ENCODE data around the gene CACNA1S. TPM values are rescaled to one million over a fixed set of nuclear protein-coding genes. Genes with fewer than 3 reads are reported as not detected.

Gene CACNA1S
- total and polyA plus RNA-seq, 2 donors = 0.05 to 0.09 TPM

DNA sequence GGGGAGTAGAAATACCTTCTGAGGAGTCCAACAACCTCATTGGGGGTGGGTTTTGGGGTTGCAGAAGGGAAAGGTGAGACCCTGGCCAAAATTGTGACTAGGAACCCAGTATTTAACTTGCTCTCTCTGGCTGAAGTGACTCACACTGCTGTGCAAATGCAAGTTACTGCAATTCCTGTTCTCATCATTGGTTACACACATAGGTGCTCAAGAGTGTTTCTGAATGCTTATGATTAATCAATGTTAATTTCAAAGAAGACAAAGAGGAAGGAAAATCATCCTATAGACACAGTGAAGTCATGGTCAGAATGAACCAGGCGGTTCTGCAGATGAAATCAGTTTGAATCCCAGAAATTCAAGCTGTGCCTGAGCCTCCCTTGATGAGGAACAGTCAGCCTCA is 11.6 kb upstream of the CACNA1S start:
- H3K27me3 ChIP-seq (ENCODE audit: control insufficient read depth in 2 of 2, insufficient read depth in 1 of 2, low read length in 1 of 2) = peaks cover 0 to 27% of the 10 kb centered on the region in 2 donors
- H3K4me3 ChIP-seq (ENCODE audit: low read length in 2 of 2) = no peak overlapping the region
- peaks cover 0 to 7% of the 10 kb centered on the region in 2 donors for H3K4me1 ChIP-seq (ENCODE audit: control insufficient read depth in 2 of 2, insufficient read depth in 2 of 2, low read length in 2 of 2)
- H3K27ac ChIP-seq (ENCODE audit: low read depth in 1 of 2, low read length in 1 of 2) = no peak overlapping the region
- no peak for DNase-seq (ENCODE audit: low read depth in 6 of 9, low spot score in 9 of 9)
- H3K36me3 ChIP-seq (ENCODE audit: control insufficient read depth in 2 of 2, insufficient read depth in 2 of 2, low read length in 1 of 2) = no peaks in the 10 kb centered on the region
- H3K9me3 ChIP-seq (ENCODE audit: control insufficient read depth in 2 of 2, insufficient read depth in 1 of 2, low read length in 1 of 2) = no peaks in the 10 kb centered on the region
- 98% methylated on average over 1 of the region's 1 CpG for WGBS

DNA sequence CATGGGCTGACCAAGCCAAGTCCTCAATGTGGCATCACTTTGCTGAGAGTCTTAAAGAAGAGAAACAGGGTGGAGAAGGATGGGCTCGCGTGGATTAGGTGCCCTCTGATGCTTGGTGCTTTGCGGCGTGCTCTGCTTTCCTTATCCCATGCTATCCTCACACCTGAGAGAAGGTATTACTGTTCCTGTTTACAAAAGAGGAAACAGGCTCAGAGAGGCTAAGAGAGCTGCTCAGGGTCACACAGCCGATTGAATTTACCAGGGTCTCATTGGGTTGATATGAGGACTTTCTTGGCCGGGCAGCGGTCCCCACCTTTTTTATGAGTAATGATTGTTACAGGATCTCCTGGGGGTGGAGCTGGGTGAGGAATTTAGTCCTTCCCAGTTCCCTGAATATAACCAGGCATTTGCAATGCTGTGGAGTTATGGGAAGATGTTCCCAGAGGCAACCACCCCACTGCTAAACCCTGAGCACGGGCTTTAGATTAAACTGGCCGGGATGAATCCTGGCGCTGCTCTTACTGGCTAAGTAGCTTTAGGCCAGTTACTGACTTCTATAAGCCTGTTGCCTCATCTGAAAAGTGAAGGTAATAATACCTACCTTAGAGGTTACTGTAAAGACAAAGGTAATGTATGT is 10.2 kb upstream of the CACNA1S start:
- H3K4me3 ChIP-seq (ENCODE audit: low read length in 2 of 2) = no peak overlapping the region
- H3K27ac ChIP-seq (ENCODE audit: low read depth in 1 of 2, low read length in 1 of 2) = no peak overlapping the region
- WGBS = 98% methylated on average over 10 of the region's 10 CpGs
- no peak for DNase-seq (ENCODE audit: low read depth in 6 of 9, low spot score in 9 of 9)
- H3K27me3 ChIP-seq (ENCODE audit: control insufficient read depth in 2 of 2, insufficient read depth in 1 of 2, low read length in 1 of 2) = peaks cover 0 to 36% of the 10 kb centered on the region in 2 donors
- H3K36me3 ChIP-seq (ENCODE audit: control insufficient read depth in 2 of 2, insufficient read depth in 2 of 2, low read length in 1 of 2) = no peaks in the 10 kb centered on the region
- peaks cover 0 to 7% of the 10 kb centered on the region in 2 donors for H3K4me1 ChIP-seq (ENCODE audit: control insufficient read depth in 2 of 2, insufficient read depth in 2 of 2, low read length in 2 of 2)
- H3K9me3 ChIP-seq (ENCODE audit: control insufficient read depth in 2 of 2, insufficient read depth in 1 of 2, low read length in 1 of 2) = no peaks in the 10 kb centered on the region

DNA sequence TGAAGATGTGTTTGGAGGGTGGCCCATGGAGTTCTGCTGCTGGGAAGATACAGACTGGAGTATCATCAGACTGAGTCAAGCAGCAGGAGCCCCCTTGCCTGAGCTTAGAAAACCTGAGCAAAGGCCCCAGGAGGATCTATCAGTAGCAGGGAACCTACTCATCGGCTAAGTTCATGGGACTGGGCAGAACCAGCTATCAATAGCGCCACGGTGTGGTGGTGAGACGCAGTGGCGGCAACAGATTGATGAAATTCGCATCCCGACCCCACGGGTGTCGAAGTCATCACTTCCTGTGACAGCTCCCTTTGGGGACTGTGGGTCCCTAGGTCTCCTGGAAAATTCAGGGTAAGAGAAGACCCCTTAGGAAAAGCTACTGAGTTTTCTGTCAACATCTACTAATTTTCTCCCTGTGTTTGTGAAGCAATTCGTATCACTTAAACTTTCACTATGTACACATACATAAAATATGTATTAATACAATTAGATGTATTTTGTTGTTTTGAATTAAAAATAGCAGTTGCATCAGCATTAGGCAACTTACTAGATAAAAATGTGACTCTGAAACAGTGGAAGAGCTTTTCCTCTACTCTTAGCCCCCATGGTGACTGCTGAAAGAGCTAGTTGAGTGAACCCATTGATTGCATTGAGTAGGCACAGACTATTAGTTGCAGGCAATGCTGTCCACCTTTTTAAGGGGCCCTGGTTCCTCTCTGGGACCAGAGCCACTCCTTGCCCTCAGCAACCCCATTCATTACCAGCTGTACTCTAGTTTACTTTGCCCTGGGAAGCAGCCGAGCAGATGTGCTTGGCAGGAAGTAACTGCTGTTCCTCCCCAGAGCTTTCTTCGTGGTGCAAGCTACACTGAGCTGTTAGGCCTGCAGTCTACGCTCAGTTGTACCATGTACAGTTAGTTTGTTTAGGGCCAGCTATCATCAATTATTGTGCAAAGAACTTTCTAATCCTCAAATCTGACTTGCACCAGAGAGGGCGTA is 7.3 kb upstream of the CACNA1S start:
- Histone ChIP-seq H3K27me3 (ENCODE audit: control insufficient read depth in 2 of 2, insufficient read depth in 1 of 2, low read length in 1 of 2) (peaks cover 8 to 49% of the 10 kb centered on the region in 2 donors), H3K9me3 (ENCODE audit: control insufficient read depth in 2 of 2, insufficient read depth in 1 of 2, low read length in 1 of 2) (no peaks in the 10 kb centered on the region), H3K4me3 (ENCODE audit: low read length in 2 of 2) (no peak overlapping the region), H3K36me3 (ENCODE audit: control insufficient read depth in 2 of 2, insufficient read depth in 2 of 2, low read length in 1 of 2) (no peaks in the 10 kb centered on the region), H3K27ac (ENCODE audit: low read depth in 1 of 2, low read length in 1 of 2) (no peak overlapping the region), H3K4me1 (ENCODE audit: control insufficient read depth in 2 of 2, insufficient read depth in 2 of 2, low read length in 2 of 2) (peaks cover 0 to 9% of the 10 kb centered on the region in 2 donors)
- DNase-seq (ENCODE audit: low read depth in 6 of 9, low spot score in 9 of 9) = peak in 6 of 9 donors; percentile 20 to 51 (median 28)
- 37% methylated on average over 14 of the region's 14 CpGs for WGBS

DNA sequence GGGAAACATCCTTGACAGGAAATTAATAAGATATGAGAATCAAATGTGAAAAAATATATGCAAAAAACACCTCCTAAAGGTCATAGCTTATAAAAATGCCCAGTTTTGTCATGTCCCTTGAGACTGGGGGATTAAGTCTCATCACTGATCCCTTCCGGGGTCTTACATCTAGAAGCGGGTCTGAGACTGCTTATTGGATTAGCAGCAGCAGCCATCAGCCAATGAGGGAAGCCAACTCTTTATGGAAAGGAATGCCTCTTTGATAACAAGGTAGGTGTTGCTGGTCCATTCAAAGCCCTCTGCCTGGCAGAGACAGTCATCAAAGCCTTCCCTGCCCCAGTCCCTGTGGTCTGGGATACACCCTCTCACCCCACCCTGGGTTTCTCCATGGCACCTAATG is 3.9 kb upstream of the CACNA1S start:
- no peaks in the 10 kb centered on the region for H3K9me3 ChIP-seq (ENCODE audit: control insufficient read depth in 2 of 2, insufficient read depth in 1 of 2, low read length in 1 of 2)
- DNase-seq (ENCODE audit: low read depth in 6 of 9, low spot score in 9 of 9) = no peak
- no peak overlapping the region for H3K27ac ChIP-seq (ENCODE audit: low read depth in 1 of 2, low read length in 1 of 2)
- no peaks in the 10 kb centered on the region for H3K36me3 ChIP-seq (ENCODE audit: control insufficient read depth in 2 of 2, insufficient read depth in 2 of 2, low read length in 1 of 2)
- H3K27me3 ChIP-seq (ENCODE audit: control insufficient read depth in 2 of 2, insufficient read depth in 1 of 2, low read length in 1 of 2) = peaks cover 8 to 68% of the 10 kb centered on the region in 2 donors
- H3K4me3 ChIP-seq (ENCODE audit: low read length in 2 of 2) = no peak overlapping the region
- peaks cover 0 to 17% of the 10 kb centered on the region in 2 donors for H3K4me1 ChIP-seq (ENCODE audit: control insufficient read depth in 2 of 2, insufficient read depth in 2 of 2, low read length in 2 of 2)
- WGBS = over 99% methylated on average over 2 of the region's 2 CpGs

DNA sequence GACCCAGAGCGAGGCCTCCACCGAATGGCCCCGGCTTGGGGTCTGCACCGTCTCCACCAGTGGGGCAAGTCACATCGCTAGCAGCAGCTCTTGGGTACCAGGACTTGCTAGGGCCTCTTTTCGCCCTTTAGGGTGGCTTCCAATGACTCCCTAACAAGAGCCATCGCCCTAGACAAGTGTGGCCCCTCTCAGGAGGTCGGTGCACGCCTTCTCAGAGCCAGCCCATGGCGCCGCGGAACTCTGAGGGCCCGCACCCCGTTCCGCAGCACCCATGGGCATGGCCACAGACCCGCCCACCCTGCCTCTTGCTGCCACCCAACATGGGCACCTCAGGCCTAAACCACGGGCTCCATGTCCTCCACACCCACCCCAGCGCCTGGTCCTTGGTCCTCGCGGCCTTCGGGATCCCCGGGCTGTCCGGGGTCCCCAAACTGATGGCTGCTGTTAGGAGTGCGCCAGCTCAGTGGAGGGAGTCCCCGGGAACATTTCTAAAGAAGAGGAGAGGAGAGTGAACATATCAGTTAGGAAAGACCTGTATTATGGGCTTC is 3.2 kb upstream of the CACNA1S start:
- Histone ChIP-seq H3K4me3 (ENCODE audit: low read length in 2 of 2) (no peak overlapping the region), H3K9me3 (ENCODE audit: control insufficient read depth in 2 of 2, insufficient read depth in 1 of 2, low read length in 1 of 2) (no peaks in the 10 kb centered on the region), H3K27me3 (ENCODE audit: control insufficient read depth in 2 of 2, insufficient read depth in 1 of 2, low read length in 1 of 2) (peaks cover 8 to 68% of the 10 kb centered on the region in 2 donors), H3K27ac (ENCODE audit: low read depth in 1 of 2, low read length in 1 of 2) (no peak overlapping the region), H3K4me1 (ENCODE audit: control insufficient read depth in 2 of 2, insufficient read depth in 2 of 2, low read length in 2 of 2) (peaks cover 0 to 17% of the 10 kb centered on the region in 2 donors), H3K36me3 (ENCODE audit: control insufficient read depth in 2 of 2, insufficient read depth in 2 of 2, low read length in 1 of 2) (no peaks in the 10 kb centered on the region)
- 98% methylated on average over 25 of the region's 25 CpGs for WGBS
- DNase-seq (ENCODE audit: low read depth in 6 of 9, low spot score in 9 of 9) = no peak

DNA sequence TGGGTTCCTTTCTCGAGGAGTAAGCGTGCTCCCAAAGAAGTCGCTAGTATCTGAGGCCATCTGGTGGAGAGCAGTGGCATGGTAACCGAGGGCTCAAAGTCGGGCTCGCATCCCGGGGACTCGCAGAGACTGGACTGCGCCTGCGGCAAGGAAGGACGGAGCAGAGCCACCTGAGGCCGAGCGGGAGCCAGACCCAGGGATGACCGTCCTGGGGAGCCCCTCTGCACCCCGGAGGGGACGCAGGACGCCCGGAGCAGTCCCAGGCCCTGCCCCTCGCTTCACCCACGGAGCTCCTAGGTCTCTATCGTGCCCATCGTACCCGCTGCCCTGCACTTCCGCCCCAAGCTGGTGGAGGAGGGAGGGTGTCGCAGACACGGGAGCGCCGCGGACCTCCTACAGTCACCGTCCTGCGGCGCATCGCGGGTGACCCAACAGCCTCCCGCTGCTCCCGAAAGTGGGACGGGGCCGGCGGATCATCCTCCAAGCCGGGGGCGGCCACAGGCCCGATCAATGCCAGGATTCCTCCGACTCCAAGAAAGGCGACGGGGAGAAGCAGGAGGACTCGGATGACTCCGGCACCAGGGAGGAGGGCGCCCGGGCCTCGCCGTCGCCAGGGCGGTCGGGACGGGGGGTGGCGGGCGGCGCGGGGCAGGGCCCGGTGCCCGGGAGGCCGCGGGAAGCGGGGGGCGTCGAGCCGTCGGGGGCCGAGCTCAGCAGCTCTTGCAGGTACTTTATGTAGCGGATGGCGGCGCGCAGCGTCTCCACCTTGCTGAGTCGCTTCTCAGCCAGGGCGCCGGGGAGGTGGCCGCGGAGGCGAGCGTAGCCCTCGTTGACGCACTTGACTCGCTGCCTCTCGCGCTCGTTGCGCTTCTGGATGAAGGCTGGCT is 2.3 kb upstream of the CACNA1S start:
- WGBS = 6% methylated on average over 88 of the region's 88 CpGs
- H3K4me1 ChIP-seq (ENCODE audit: control insufficient read depth in 2 of 2, insufficient read depth in 2 of 2, low read length in 2 of 2) = peaks cover 0 to 10% of the 10 kb centered on the region in 2 donors
- peak; percentile 48 to 84 (median 61) for DNase-seq (ENCODE audit: low read depth in 6 of 9, low spot score in 9 of 9)
- peaks cover 8 to 68% of the 10 kb centered on the region in 2 donors for H3K27me3 ChIP-seq (ENCODE audit: control insufficient read depth in 2 of 2, insufficient read depth in 1 of 2, low read length in 1 of 2)
- H3K4me3 ChIP-seq (ENCODE audit: low read length in 2 of 2) = peak overlapping the region; percentile 47 to 65
- peak overlapping the region in 1 of 2 donors; percentile 75 for H3K27ac ChIP-seq (ENCODE audit: low read depth in 1 of 2, low read length in 1 of 2)
- H3K9me3 ChIP-seq (ENCODE audit: control insufficient read depth in 2 of 2, insufficient read depth in 1 of 2, low read length in 1 of 2) = no peaks in the 10 kb centered on the region
- H3K36me3 ChIP-seq (ENCODE audit: control insufficient read depth in 2 of 2, insufficient read depth in 2 of 2, low read length in 1 of 2) = no peaks in the 10 kb centered on the region

DNA sequence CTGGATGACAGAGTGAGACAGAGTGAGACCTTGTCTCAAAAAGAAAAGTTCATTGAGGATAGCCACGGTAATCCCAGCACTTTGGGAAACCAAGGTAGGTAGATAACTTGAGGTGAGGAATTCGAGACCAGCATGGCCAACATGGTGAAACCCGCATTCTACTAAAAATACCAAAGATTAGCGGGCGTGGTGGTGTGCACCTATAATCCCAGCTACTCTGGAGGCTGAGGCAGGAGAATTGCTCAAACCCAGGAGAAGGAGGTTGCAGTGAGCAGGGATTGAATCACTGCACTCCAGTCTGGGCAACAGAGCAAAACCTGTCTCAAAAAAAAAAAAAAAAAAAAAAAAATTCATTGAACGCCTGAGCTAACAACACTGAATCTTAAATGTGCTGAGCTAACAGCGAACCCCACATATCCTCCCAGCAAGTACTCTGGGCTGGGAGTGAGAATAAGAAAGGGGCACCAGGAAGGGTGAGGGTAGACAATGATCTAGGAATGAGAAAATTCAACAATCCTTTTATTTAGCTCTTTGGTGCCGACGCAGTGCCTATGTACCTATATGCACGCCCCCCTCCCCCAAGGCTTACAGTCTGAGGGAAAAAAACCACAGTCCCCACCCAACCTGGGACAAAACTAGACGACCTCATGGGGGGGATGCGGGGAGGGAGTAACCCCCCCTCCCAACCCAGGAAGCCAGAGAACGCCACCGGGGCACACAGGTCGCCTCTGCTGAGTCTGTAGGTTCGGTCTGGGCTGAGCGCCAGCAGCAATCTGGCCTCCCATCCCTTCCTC is 1.4 kb upstream of the CACNA1S start:
- Histone ChIP-seq H3K36me3 (ENCODE audit: control insufficient read depth in 2 of 2, insufficient read depth in 2 of 2, low read length in 1 of 2) (no peaks in the 10 kb centered on the region), H3K4me1 (ENCODE audit: control insufficient read depth in 2 of 2, insufficient read depth in 2 of 2, low read length in 2 of 2) (peaks cover 0 to 10% of the 10 kb centered on the region in 2 donors), H3K9me3 (ENCODE audit: control insufficient read depth in 2 of 2, insufficient read depth in 1 of 2, low read length in 1 of 2) (no peaks in the 10 kb centered on the region), H3K27ac (ENCODE audit: low read depth in 1 of 2, low read length in 1 of 2) (no peak overlapping the region), H3K27me3 (ENCODE audit: control insufficient read depth in 2 of 2, insufficient read depth in 1 of 2, low read length in 1 of 2) (peaks cover 8 to 63% of the 10 kb centered on the region in 2 donors), H3K4me3 (ENCODE audit: low read length in 2 of 2) (peak overlapping the region; percentile 47 to 65)
- WGBS = 40% methylated on average over 17 of the region's 17 CpGs
- peak in 1 of 9 donors; percentile 6 for DNase-seq (ENCODE audit: low read depth in 6 of 9, low spot score in 9 of 9)

DNA sequence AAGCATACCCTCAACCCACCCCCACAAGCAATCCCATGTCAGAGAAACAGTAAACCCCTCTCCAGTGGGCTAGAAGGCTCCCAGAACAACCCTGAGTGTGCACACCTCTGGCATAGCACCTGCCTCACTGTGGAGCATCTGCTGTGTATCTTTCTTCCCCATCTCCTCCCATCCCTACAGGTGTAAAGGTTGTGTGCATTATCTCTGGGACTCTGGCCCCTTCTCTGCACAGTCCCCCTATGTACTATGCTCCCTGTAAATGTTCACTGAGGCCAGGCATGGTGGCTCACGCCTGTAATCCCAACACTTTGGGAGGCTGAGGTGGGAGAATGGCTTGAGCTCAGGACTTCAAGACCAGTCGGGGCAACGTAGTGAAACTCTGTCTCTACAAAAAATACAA is 700 bp upstream of the CACNA1S start:
- DNase-seq (ENCODE audit: low read depth in 6 of 9, low spot score in 9 of 9) = no peak
- Histone ChIP-seq H3K9me3 (ENCODE audit: control insufficient read depth in 2 of 2, insufficient read depth in 1 of 2, low read length in 1 of 2) (no peaks in the 10 kb centered on the region), H3K36me3 (ENCODE audit: control insufficient read depth in 2 of 2, insufficient read depth in 2 of 2, low read length in 1 of 2) (no peaks in the 10 kb centered on the region), H3K4me1 (ENCODE audit: control insufficient read depth in 2 of 2, insufficient read depth in 2 of 2, low read length in 2 of 2) (peaks cover 0 to 10% of the 10 kb centered on the region in 2 donors), H3K4me3 (ENCODE audit: low read length in 2 of 2) (no peak overlapping the region), H3K27ac (ENCODE audit: low read depth in 1 of 2, low read length in 1 of 2) (no peak overlapping the region), H3K27me3 (ENCODE audit: control insufficient read depth in 2 of 2, insufficient read depth in 1 of 2, low read length in 1 of 2) (peaks cover 8 to 58% of the 10 kb centered on the region in 2 donors)
- 96% methylated on average over 3 of the region's 3 CpGs for WGBS
